Neural cell (in vitro differentiated cells): Measurements from ENCODE around the gene TMEM207. TPM values are rescaled to one million over a fixed set of nuclear protein-coding genes. Genes with fewer than 3 reads are reported as not detected.

Experiments
- H2AFZ ChIP-seq: fragments of 200-600, 300-800 bp; sonication (generic), shearing (Covaris generic); 2 replicates; pipeline ENCODE4 v1.6.0; 2014; ENCODE audit warnings: low read depth, mild to moderate bottlenecking, antibody characterized with exemption, low read length, moderate library complexity
- H3F3A ChIP-seq: fragments of 200-600 bp; shearing (Covaris generic); 2 replicates; pipeline ENCODE4 v1.6.1; 2016; ENCODE audit warnings: mild to moderate bottlenecking, moderate library complexity, mixed read lengths, antibody characterized with exemption, low read length; ENCODE audit not compliant: insufficient read depth, poor library complexity, severe bottlenecking
- H3K27ac ChIP-seq: fragments of 200-600, 300-800 bp; sonication (generic), shearing (Covaris generic); 2 replicates; pipeline ENCODE4 v1.5.1; 2014; ENCODE audit warnings: mild to moderate bottlenecking, low read length, moderate library complexity
- H3K27me3 ChIP-seq: fragments of 300-800, 200-600 bp; sonication (generic), shearing (Covaris generic); 2 replicates; pipeline ENCODE4 v1.6.0; 2014; ENCODE audit warnings: mild to moderate bottlenecking, low read depth, low read length, moderate library complexity; ENCODE audit not compliant: insufficient read depth
- H3K36me3 ChIP-seq: fragments of 300-800, 200-600 bp; sonication (generic), shearing (Covaris generic); 2 replicates; pipeline ENCODE4 v1.5.1; 2014; ENCODE audit warnings: mild to moderate bottlenecking, antibody characterized with exemption, low read length, moderate library complexity; ENCODE audit not compliant: insufficient read depth
- H3K4me2 ChIP-seq: fragments of 300-800, 200-600 bp; sonication (generic), shearing (Covaris generic); 2 replicates; pipeline ENCODE4 v1.6.0; 2014; ENCODE audit warnings: mild to moderate bottlenecking, low read length
- H3K4me3 ChIP-seq: fragments of 300-800, 200-600 bp; sonication (generic), shearing (Covaris generic); 2 replicates; pipeline ENCODE4 v1.5.1; 2014; ENCODE audit warnings: mild to moderate bottlenecking, low read length, moderate library complexity
- H3K79me2 ChIP-seq: fragments of 200-600 bp; shearing (Covaris generic); replicated peaks from 2 replicates; pipeline ENCODE4 v1.6.0; 2014; ENCODE audit warnings: mild to moderate bottlenecking, low read length, moderate library complexity; ENCODE audit not compliant: insufficient read depth
- H3K9ac ChIP-seq: fragments of 300-800, 200-600 bp; sonication (generic), shearing (Covaris generic); 2 replicates; pipeline ENCODE4 v1.6.1; 2016; ENCODE audit warnings: mild to moderate bottlenecking, low read length, mixed read lengths
- H3K9me2 ChIP-seq: fragments of 200-600 bp; shearing (Covaris generic); 2 replicates; pipeline ENCODE4 v1.6.1; 2016; ENCODE audit warnings: mild to moderate bottlenecking, low read length, mixed read lengths; ENCODE audit not compliant: insufficient read depth
- H3K9me3 ChIP-seq: fragments of 200-600, 300-800 bp; sonication (generic), shearing (Covaris generic); 2 replicates; pipeline ENCODE4 v1.6.1; 2016; ENCODE audit warnings: mild to moderate bottlenecking, mixed run types, low read length, moderate library complexity, mixed read lengths
- H4K20me1 ChIP-seq: fragments of 200-600 bp; shearing (Covaris generic); 2 replicates; pipeline ENCODE4 v1.6.1; 2016; ENCODE audit warnings: mild to moderate bottlenecking, mixed run types; ENCODE audit not compliant: insufficient read depth
- EP300 ChIP-seq: fragments of 450-650 bp; conservative IDR thresholded peaks from 2 replicates; pipeline ENCODE4 v1.6.1; 2014; ENCODE audit warnings: antibody characterized with exemption, mild to moderate bottlenecking, moderate library complexity; ENCODE audit not compliant: poor library complexity, severe bottlenecking
- EZH2 ChIP-seq: fragments of 200-600, 300-800 bp; shearing (Covaris generic), sonication (generic); IDR thresholded peaks from 2 replicates; pipeline ENCODE4 v1.6.1; 2014; ENCODE audit warnings: antibody characterized with exemption, low read length, borderline replicate concordance, mild to moderate bottlenecking; ENCODE audit not compliant: insufficient read depth, poor library complexity, severe bottlenecking
- MXI1 ChIP-seq: fragments of 450-650 bp; conservative IDR thresholded peaks from 2 replicates; pipeline ENCODE4 v1.6.1; 2014; ENCODE audit warnings: antibody characterized with exemption, mild to moderate bottlenecking; ENCODE audit not compliant: poor library complexity, severe bottlenecking
- POLR2AphosphoS5 ChIP-seq: IDR thresholded peaks from 2 replicates; pipeline ENCODE4 v1.6.1; 2012
- RAD21 ChIP-seq: fragments of 450-650 bp; conservative IDR thresholded peaks from 2 replicates; pipeline ENCODE4 v1.6.1; 2014; ENCODE audit warnings: antibody characterized with exemption, mild to moderate bottlenecking, moderate library complexity
- SMC3 ChIP-seq: fragments of 450-650 bp; conservative IDR thresholded peaks from 2 replicates; pipeline ENCODE4 v1.6.1; 2014; ENCODE audit warnings: antibody characterized with exemption, mild to moderate bottlenecking, moderate library complexity; ENCODE audit not compliant: poor library complexity
- TAF1 ChIP-seq: IDR thresholded peaks from 2 replicates; pipeline ENCODE4 v1.6.1; 2012; ENCODE audit warnings: low read depth
- polyA plus RNA-seq: library from polyadenylated mRNA; depleted of rRNA; stranded (reverse); fragments of >200 nt; gene quantifications from 2 replicates; pipeline ENCODE4 v1.2.3, GENCODE V29; 2014
- TF ChIP-seq, protein P1 (sequence below): IDR thresholded peaks from 2 replicates; pipeline ENCODE4 v1.6.1; 2012; ENCODE audit warnings: borderline replicate concordance
- TF ChIP-seq, protein P2 (sequence below): fragments of 450-650 bp; IDR thresholded peaks from 2 replicates; pipeline ENCODE4 v1.5.1; 2014; ENCODE audit warnings: antibody characterized with exemption, mild to moderate bottlenecking, moderate library complexity; ENCODE audit not compliant: poor library complexity, severe bottlenecking

The TMEM207 gene
- polyA plus RNA-seq, 1 donor from 2014 or later: 0.27 TPM

- H3K27ac ChIP-seq: no peak overlapping the region
- no peak overlapping the region for H2AFZ ChIP-seq
- H3K9me3 ChIP-seq: no peaks in the 10 kb centered on the region
- TF ChIP-seq TAF1 (no peak), SMC3 (no peak), MXI1 (no peak), POLR2AphosphoS5 (no peak), RAD21 (no peak), EZH2 (no peak), EP300 (no peak)
- TF ChIP-seq, protein P1, sequence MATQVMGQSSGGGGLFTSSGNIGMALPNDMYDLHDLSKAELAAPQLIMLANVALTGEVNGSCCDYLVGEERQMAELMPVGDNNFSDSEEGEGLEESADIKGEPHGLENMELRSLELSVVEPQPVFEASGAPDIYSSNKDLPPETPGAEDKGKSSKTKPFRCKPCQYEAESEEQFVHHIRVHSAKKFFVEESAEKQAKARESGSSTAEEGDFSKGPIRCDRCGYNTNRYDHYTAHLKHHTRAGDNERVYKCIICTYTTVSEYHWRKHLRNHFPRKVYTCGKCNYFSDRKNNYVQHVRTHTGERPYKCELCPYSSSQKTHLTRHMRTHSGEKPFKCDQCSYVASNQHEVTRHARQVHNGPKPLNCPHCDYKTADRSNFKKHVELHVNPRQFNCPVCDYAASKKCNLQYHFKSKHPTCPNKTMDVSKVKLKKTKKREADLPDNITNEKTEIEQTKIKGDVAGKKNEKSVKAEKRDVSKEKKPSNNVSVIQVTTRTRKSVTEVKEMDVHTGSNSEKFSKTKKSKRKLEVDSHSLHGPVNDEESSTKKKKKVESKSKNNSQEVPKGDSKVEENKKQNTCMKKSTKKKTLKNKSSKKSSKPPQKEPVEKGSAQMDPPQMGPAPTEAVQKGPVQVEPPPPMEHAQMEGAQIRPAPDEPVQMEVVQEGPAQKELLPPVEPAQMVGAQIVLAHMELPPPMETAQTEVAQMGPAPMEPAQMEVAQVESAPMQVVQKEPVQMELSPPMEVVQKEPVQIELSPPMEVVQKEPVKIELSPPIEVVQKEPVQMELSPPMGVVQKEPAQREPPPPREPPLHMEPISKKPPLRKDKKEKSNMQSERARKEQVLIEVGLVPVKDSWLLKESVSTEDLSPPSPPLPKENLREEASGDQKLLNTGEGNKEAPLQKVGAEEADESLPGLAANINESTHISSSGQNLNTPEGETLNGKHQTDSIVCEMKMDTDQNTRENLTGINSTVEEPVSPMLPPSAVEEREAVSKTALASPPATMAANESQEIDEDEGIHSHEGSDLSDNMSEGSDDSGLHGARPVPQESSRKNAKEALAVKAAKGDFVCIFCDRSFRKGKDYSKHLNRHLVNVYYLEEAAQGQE: no peak
- TF ChIP-seq, protein P2, sequence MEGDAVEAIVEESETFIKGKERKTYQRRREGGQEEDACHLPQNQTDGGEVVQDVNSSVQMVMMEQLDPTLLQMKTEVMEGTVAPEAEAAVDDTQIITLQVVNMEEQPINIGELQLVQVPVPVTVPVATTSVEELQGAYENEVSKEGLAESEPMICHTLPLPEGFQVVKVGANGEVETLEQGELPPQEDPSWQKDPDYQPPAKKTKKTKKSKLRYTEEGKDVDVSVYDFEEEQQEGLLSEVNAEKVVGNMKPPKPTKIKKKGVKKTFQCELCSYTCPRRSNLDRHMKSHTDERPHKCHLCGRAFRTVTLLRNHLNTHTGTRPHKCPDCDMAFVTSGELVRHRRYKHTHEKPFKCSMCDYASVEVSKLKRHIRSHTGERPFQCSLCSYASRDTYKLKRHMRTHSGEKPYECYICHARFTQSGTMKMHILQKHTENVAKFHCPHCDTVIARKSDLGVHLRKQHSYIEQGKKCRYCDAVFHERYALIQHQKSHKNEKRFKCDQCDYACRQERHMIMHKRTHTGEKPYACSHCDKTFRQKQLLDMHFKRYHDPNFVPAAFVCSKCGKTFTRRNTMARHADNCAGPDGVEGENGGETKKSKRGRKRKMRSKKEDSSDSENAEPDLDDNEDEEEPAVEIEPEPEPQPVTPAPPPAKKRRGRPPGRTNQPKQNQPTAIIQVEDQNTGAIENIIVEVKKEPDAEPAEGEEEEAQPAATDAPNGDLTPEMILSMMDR: no peak
- H3K9me2 ChIP-seq: no peaks in the 10 kb centered on the region
- no peaks in the 10 kb centered on the region for H3K27me3 ChIP-seq
- no peak overlapping the region for H3K4me3 ChIP-seq
- H3K9ac ChIP-seq: no peak overlapping the region
- no peaks in the 10 kb centered on the region for H4K20me1 ChIP-seq
- H3K79me2 ChIP-seq: no peaks in the 10 kb centered on the region
- H3K36me3 ChIP-seq: no peaks in the 10 kb centered on the region
- H3F3A ChIP-seq: no peaks in the 10 kb centered on the region
- no peak overlapping the region for H3K4me2 ChIP-seq
Observed at GRCh38 chr3:190414297-190414696, 35.4 kb downstream of the TMEM207 start.

DNA sequence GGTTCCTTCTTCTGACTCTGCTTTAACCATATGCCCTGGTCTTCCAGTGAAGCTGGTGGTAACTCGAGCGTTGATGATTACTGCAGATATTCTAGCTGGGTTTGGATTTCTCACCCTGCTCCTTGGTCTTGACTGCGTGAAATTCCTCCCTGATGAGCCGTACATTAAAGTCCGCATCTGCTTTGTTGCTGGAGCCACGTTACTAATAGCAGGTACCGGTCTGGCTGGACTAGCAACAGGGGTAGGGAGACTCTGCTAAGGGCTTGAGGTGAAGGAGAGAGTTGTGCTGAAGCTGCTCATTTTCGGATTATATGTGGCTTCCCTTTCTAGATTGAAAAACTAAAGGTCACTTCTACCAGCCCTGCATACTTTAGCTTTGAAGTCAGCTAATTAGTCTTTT, 45.0 kb downstream of the TMEM207 start:
- Histone ChIP-seq H3K36me3 (no peaks in the 10 kb centered on the region), H3K79me2 (no peaks in the 10 kb centered on the region), H3K4me2 (no peak overlapping the region), H3K9me2 (no peaks in the 10 kb centered on the region), H4K20me1 (no peaks in the 10 kb centered on the region), H3F3A (no peaks in the 10 kb centered on the region), H2AFZ (no peak overlapping the region), H3K9me3 (no peaks in the 10 kb centered on the region), H3K27ac (no peak overlapping the region), H3K9ac (no peak overlapping the region), H3K27me3 (no peaks in the 10 kb centered on the region), H3K4me3 (no peak overlapping the region)
- TF ChIP-seq EP300: no peak
- TF ChIP-seq RAD21: no peak
- TF ChIP-seq, protein P2: no peak
- no peak for TF ChIP-seq MXI1
- no peak for TF ChIP-seq EZH2
- TF ChIP-seq POLR2AphosphoS5: no peak
- no peak for TF ChIP-seq SMC3
- no peak for TF ChIP-seq TAF1
- TF ChIP-seq, protein P1: no peak
